Fibroblast of lung (primary cell): ENCODE data around the gene HDC.

Experiments
- CTCF ChIP-seq, 2 donors: IDR thresholded peaks in 1 of 2; conservative IDR thresholded peaks in 1 of 2; 1 replicate in 1 of 2; 2 replicates in 1 of 2; pipeline ENCODE4 v1.5.1; 2011 to 2012; ENCODE audit warnings: low read length in 2 of 2, control low read depth in 1 of 2, inconsistent platforms in 1 of 2, low read depth in 1 of 2, mild to moderate bottlenecking in 1 of 2
- EZH2 ChIP-seq: IDR thresholded peaks from 2 replicates; pipeline ENCODE4 v1.5.1; 2012; ENCODE audit warnings: low read length, control low read depth, mild to moderate bottlenecking; ENCODE audit errors: missing control alignments

- TF ChIP-seq EZH2 (no peak), CTCF (conservative IDR thresholded peaks at IDR 0.05 in 1 of 2, IDR thresholded peaks at IDR 0.05 in 1 of 2; ENCODE audit: low read depth in 1 of 2, low read length in 2 of 2) (no peak)
Observed at GRCh38 chr15:50287324-50288116, 22.0 kb upstream of the HDC start.
